ENCODE results near the gene ALPK3. TPM values are rescaled to one million over a fixed set of nuclear protein-coding genes. Genes with fewer than 3 reads are reported as not detected.

ALPK3 gene
- polyA plus RNA-seq, 1 experiment, result 0.06 TPM

DNA sequence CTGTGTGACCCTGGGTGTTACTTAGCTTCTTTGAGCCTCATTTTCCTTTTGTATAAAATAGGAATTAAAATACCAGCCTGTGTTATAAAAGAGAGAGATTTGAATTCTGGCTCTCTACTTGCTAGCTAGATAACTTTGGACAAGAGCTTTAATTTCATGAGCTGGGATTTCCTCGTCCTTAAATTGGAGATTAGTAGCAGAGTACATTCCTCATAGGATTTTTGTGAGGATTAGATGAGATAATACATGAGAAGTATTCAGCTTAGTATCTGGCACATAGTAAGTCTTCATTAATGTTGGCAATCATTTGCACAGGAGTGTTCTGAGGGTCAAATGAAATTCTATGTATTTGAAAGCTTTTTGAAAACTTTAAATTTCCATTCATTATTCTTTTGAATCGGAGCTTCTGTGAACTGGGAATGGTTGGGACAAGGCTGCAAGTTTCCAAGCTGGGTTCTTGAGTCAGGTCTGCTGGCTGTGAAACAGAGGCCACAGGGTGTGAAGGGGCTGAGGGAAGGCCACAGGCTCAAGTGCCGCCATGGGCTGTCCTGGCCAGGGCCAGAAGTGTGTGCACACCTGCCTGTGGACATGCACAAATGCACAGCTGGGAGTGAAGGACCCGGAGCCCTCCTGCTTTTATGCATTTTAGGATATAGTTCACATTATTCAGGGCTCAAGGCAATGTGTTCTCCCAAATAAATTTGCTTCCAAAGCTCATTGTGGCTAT lies 17.2 kb downstream of the ALPK3 start:
- Histone ChIP-seq H3K4me3 (ENCODE audit: low read depth, low read length) (no peak overlapping the region), H3K36me3 (ENCODE audit: control insufficient read depth, insufficient read depth, low read length) (no peaks in the 10 kb centered on the region), H3K27me3 (ENCODE audit: control insufficient read depth, insufficient read depth, low read length) (peaks cover 6% of the 10 kb centered on the region; the same call in 1 of the 2 replicates)
- POLR2A ChIA-PET, result no interaction called here
- CTCF ChIA-PET, result interaction anchor here (0.7 to 3.3 kb wide), 5 partner anchors 9 to 246 kb away, joined by 3 to 25 read pairs (median 4); no protein-coding TSS in a partner anchor
- TF ChIP-seq CTCF (IDR thresholded peaks at IDR 0.05; ENCODE audit: insufficient read depth, low read depth, low read length), result no peak
- no peak for DNase-seq (ENCODE audit: low read depth)

DNA sequence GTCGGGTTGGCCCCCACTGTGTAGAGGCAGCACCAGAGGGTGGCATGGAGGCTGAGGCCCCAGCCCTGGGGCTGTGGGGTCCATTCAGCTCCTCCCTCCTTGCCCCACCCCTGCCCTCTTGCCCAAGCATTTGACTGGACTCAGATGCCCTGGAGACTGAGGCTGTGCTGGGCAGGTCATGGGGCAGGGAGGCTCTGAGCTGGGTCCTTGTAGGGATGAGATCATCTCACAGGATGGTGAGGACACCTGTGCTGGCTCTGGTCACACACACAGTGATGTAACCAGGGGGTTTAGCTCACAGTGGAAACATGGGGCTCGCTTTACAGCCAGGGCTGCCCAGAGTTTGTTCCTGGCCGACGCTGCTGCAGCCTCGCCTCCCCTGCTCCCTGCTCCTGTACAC lies 17.8 kb downstream of the ALPK3 start:
- Histone ChIP-seq H3K36me3 (ENCODE audit: control insufficient read depth, insufficient read depth, low read length) (no peaks in the 10 kb centered on the region), H3K4me3 (ENCODE audit: low read depth, low read length) (no peak overlapping the region), H3K27me3 (ENCODE audit: control insufficient read depth, insufficient read depth, low read length) (peaks cover 5% of the 10 kb centered on the region; the same call in 1 of the 2 replicates)
- POLR2A ChIA-PET, result no interaction called here
- no peak for DNase-seq (ENCODE audit: low read depth)
- TF ChIP-seq CTCF (IDR thresholded peaks at IDR 0.05; ENCODE audit: insufficient read depth, low read depth, low read length), result no peak
- CTCF ChIA-PET, result interaction anchor here (0.7 to 3.3 kb wide), 2 partner anchors 10 to 14 kb away, joined by 3 to 25 read pairs; no protein-coding TSS in a partner anchor

- CTCF ChIA-PET, result interaction anchor here (1.1 kb wide), 1 partner anchor 27 kb away, joined by 4 read pairs; no protein-coding TSS in a partner anchor
- Histone ChIP-seq H3K36me3 (ENCODE audit: control insufficient read depth, insufficient read depth, low read length) (no peaks in the 10 kb centered on the region), H3K4me3 (ENCODE audit: low read depth, low read length) (no peak overlapping the region), H3K27me3 (ENCODE audit: control insufficient read depth, insufficient read depth, low read length) (peaks cover 5% of the 10 kb centered on the region; the same call in 1 of the 2 replicates)
- no peak for DNase-seq (ENCODE audit: low read depth)
- POLR2A ChIA-PET, result no interaction called here
- no peak for TF ChIP-seq CTCF (IDR thresholded peaks at IDR 0.05; ENCODE audit: insufficient read depth, low read depth, low read length)
Measured at GRCh38 chr15:84835661-84836337, 18.6 kb downstream of the ALPK3 start.

GRCh38 chr15:84836844-84837243 lies 19.7 kb downstream of the ALPK3 start:
- TF ChIP-seq CTCF (IDR thresholded peaks at IDR 0.05; ENCODE audit: insufficient read depth, low read depth, low read length), result no peak
- H3K27me3 ChIP-seq (ENCODE audit: control insufficient read depth, insufficient read depth, low read length), result peaks cover 5% of the 10 kb centered on the region; the same call in 1 of the 2 replicates
- ChIA-PET CTCF (interaction anchor here (1.1 kb wide), 1 partner anchor 28 kb away, joined by 4 read pairs; no protein-coding TSS in a partner anchor), POLR2A (no interaction called here)
- H3K36me3 ChIP-seq (ENCODE audit: control insufficient read depth, insufficient read depth, low read length), result no peaks in the 10 kb centered on the region
- no peak for DNase-seq (ENCODE audit: low read depth)
- H3K4me3 ChIP-seq (ENCODE audit: low read depth, low read length), result no peak overlapping the region

GRCh38 chr15:84839714-84840113 lies 22.6 kb downstream of the ALPK3 start:
- no peak for TF ChIP-seq CTCF (IDR thresholded peaks at IDR 0.05; ENCODE audit: insufficient read depth, low read depth, low read length)
- Histone ChIP-seq H3K4me3 (ENCODE audit: low read depth, low read length) (no peak overlapping the region), H3K27me3 (ENCODE audit: control insufficient read depth, insufficient read depth, low read length) (peaks cover 5% of the 10 kb centered on the region; the same call in 1 of the 2 replicates), H3K36me3 (ENCODE audit: control insufficient read depth, insufficient read depth, low read length) (no peaks in the 10 kb centered on the region)
- POLR2A ChIA-PET, result no interaction called here
- DNase-seq (ENCODE audit: low read depth), result no peak
- CTCF ChIA-PET, result interaction anchor here (1.6 kb wide), 1 partner anchor 17 kb away, joined by 3 read pairs; no protein-coding TSS in a partner anchor
